ENCODE results near the gene SEC63. TPM values are rescaled to one million over a fixed set of nuclear protein-coding genes. Genes with fewer than 3 reads are reported as not detected.
"Not testable (repeated sequence)": the region's sequence is repeated elsewhere in the genome, so short reads cannot be mapped to it uniquely, and the experiment has no call there.

SEC63 gene
- total and polyA plus RNA-seq, 5 donors from 2014 or later: 17.9 to 78.7 (median 22.1) TPM

DNA sequence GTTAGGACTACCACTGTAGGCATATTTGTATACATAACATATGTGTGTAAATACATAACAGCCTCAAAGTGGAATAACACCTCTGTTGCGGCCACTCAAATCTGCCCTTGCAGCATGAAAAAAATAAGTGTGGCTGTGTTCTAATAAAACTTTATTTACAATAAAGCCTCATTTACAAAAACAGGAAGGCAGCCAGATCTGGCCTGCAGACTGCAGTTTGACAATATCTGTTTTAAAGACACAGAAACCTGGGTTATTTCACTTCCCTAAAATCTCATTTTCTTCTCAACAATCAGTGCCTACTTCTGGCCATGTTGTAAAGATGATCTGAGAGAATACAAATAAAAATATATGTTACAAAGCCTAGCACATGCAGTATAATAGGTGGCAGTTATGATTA, 80.0 kb downstream of the SEC63 start:
- Histone ChIP-seq H3K36me3 (ENCODE audit: control insufficient read depth, insufficient read depth, low read length) (peaks cover 62% of the 10 kb centered on the region), H3K4me1 (ENCODE audit: control insufficient read depth, insufficient read depth, low read length, poor library complexity, severe bottlenecking) (no peaks in the 10 kb centered on the region), H3K27ac (ENCODE audit: insufficient read depth, low read length, poor library complexity, severe bottlenecking) (no peak overlapping the region), H3K27me3 (ENCODE audit: control insufficient read depth, insufficient read depth, low read length) (no peaks in the 10 kb centered on the region), H3K4me3 (ENCODE audit: low read depth, low read length) (no peak overlapping the region), H3K9me3 (ENCODE audit: control insufficient read depth in 2 of 2, low read length in 2 of 2) (no peaks in the 10 kb centered on the region)
- Mint-ChIP-seq H3K4me3 (no peak overlapping the region), H3K4me1 (peaks cover 0 to 6% (median 2%) of the 10 kb centered on the region in 4 donors), H3K36me3 (peaks cover 43% of the 10 kb centered on the region), H3K27me3 (no peaks in the 10 kb centered on the region), H3K27ac (no peak overlapping the region), H3K9me3 (no peaks in the 10 kb centered on the region)
- DNase-seq (no peak), ATAC-seq (ENCODE audit: low read depth in 2 of 2) (no peak)

DNA sequence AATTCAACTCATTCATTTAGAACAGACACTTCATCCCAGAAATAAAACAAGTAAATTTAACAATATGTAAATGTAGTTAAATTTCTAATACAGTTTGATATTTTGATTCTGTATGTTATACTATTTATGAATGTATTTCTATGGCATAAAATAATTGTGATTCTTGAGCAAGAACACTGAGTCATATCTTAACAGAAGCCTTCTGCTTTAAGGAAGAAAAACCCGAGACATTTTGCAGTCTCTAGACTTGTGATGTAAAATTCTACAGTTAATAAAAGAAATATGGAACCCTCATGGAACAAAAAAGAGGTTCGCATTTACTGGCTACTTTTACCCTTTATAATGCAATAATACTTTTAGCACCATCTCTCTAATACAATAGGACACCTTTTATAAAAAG, 86.0 kb downstream of the SEC63 start:
- Mint-ChIP-seq H3K27ac (no peak overlapping the region), H3K27me3 (no peaks in the 10 kb centered on the region)
- H3K36me3 ChIP-seq (ENCODE audit: control insufficient read depth, insufficient read depth, low read length): peaks cover 42% of the 10 kb centered on the region

DNA sequence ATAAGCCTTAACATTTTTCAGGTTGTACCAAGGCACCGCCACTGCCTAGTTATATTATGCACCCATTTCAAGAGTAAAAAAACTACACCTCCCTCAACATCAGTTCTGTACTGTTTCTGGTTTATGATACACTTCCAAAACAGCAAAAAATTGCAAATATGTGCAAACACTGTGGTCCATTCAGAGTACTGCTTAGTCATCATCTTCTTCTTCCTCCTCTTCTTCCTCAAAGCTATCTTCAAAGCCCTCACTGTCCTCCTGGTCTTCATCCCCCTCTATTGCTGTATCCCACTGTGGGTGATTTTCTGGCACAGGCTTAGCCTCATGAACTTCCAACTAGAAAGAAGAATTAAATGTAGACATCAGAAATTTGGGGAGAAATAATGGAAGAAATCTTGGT, 86.5 kb downstream of the SEC63 start:
- H3K27ac ChIP-seq (ENCODE audit: insufficient read depth, low read length, poor library complexity, severe bottlenecking); DNase-seq; H3K4me3 Mint-ChIP-seq; H3K4me3 ChIP-seq (ENCODE audit: low read depth, low read length); H3K27me3 ChIP-seq (ENCODE audit: control insufficient read depth, insufficient read depth, low read length); H3K27ac Mint-ChIP-seq; H3K4me1 ChIP-seq (ENCODE audit: control insufficient read depth, insufficient read depth, low read length, poor library complexity, severe bottlenecking); H3K4me1 Mint-ChIP-seq; ATAC-seq (ENCODE audit: low read depth in 2 of 2); H3K27me3 Mint-ChIP-seq; H3K9me3 Mint-ChIP-seq; H3K9me3 ChIP-seq (ENCODE audit: control insufficient read depth in 2 of 2, low read length in 2 of 2): not testable (repeated sequence)
- H3K36me3 ChIP-seq (ENCODE audit: control insufficient read depth, insufficient read depth, low read length): peaks cover 40% of the 10 kb centered on the region
- H3K36me3 Mint-ChIP-seq: peaks cover 27% of the 10 kb centered on the region

More for the DNA sequence above, 86.0 kb downstream of the SEC63 start:
- H3K36me3 Mint-ChIP-seq: peaks cover 27% of the 10 kb centered on the region
- no peaks in the 10 kb centered on the region for H3K9me3 ChIP-seq (ENCODE audit: control insufficient read depth in 2 of 2, low read length in 2 of 2)
- H3K4me3 ChIP-seq (ENCODE audit: low read depth, low read length): no peak overlapping the region
- H3K27ac ChIP-seq (ENCODE audit: insufficient read depth, low read length, poor library complexity, severe bottlenecking): no peak overlapping the region
- ATAC-seq (ENCODE audit: low read depth in 2 of 2): no peak
- H3K9me3 Mint-ChIP-seq: no peaks in the 10 kb centered on the region
- H3K4me1 ChIP-seq (ENCODE audit: control insufficient read depth, insufficient read depth, low read length, poor library complexity, severe bottlenecking): no peaks in the 10 kb centered on the region
- no peaks in the 10 kb centered on the region for H3K27me3 ChIP-seq (ENCODE audit: control insufficient read depth, insufficient read depth, low read length)
- no peak overlapping the region for H3K4me3 Mint-ChIP-seq
- no peak for DNase-seq
- peaks cover 0 to 6% (median 4%) of the 10 kb centered on the region in 4 donors for H3K4me1 Mint-ChIP-seq

DNA sequence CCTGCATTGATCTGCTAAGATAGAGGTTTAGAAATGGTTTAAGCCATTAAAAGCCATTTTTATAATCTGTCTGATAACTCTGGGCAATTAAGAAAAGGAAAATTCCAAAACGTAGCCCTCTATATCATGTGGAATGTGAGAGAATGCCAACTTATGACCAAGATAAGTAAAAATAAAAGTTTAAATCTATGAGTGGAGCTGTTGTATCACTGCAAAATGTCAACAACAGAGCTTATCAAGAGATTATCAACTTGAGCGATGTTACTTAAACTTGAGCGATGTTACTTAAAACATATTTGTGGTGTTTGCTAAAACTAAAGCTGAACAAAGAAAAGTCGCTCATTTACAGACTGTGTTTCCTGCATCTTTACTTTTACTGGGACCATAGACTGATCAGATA, 87.0 kb downstream of the SEC63 start:
- DNase-seq (no peak), ATAC-seq (ENCODE audit: low read depth in 2 of 2) (no peak)
- no peaks in the 10 kb centered on the region for H3K27me3 Mint-ChIP-seq
- peaks cover 25% of the 10 kb centered on the region for H3K36me3 Mint-ChIP-seq
- no peak overlapping the region for H3K27ac Mint-ChIP-seq
- Histone ChIP-seq H3K4me1 (ENCODE audit: control insufficient read depth, insufficient read depth, low read length, poor library complexity, severe bottlenecking) (no peaks in the 10 kb centered on the region), H3K36me3 (ENCODE audit: control insufficient read depth, insufficient read depth, low read length) (peaks cover 40% of the 10 kb centered on the region), H3K4me3 (ENCODE audit: low read depth, low read length) (no peak overlapping the region), H3K27me3 (ENCODE audit: control insufficient read depth, insufficient read depth, low read length) (no peaks in the 10 kb centered on the region), H3K9me3 (ENCODE audit: control insufficient read depth in 2 of 2, low read length in 2 of 2) (no peaks in the 10 kb centered on the region), H3K27ac (ENCODE audit: insufficient read depth, low read length, poor library complexity, severe bottlenecking) (no peak overlapping the region)
- H3K4me3 Mint-ChIP-seq: no peak overlapping the region
- no peaks in the 10 kb centered on the region for H3K9me3 Mint-ChIP-seq
- peaks cover 0 to 6% (median 5%) of the 10 kb centered on the region in 4 donors for H3K4me1 Mint-ChIP-seq

DNA sequence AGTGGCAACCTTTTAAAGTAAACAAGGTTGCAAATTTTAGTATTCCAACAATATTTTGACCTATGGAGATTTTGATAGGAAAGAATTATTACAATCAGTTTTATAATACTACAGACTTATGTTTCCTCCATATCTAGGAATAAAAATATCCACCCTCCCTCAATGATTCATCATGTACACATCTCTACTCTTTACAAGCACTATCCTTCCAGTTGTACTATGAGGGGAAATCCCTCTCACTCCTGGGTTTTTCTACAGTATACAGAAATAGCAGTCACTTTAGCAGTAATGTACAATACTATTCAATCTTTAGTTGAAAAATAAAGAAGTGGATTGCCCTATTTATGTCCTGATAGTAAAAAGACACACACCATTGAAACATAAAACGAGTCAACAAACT, 87.6 kb downstream of the SEC63 start:
- peaks cover 19% of the 10 kb centered on the region for H3K36me3 Mint-ChIP-seq
- H3K27ac Mint-ChIP-seq: peak overlapping the region in 1 of 3 donors; percentile 29
- no peak overlapping the region for H3K4me3 Mint-ChIP-seq
- Histone ChIP-seq H3K36me3 (ENCODE audit: control insufficient read depth, insufficient read depth, low read length) (peaks cover 34% of the 10 kb centered on the region), H3K4me1 (ENCODE audit: control insufficient read depth, insufficient read depth, low read length, poor library complexity, severe bottlenecking) (no peaks in the 10 kb centered on the region), H3K27me3 (ENCODE audit: control insufficient read depth, insufficient read depth, low read length) (no peaks in the 10 kb centered on the region), H3K4me3 (ENCODE audit: low read depth, low read length) (no peak overlapping the region), H3K27ac (ENCODE audit: insufficient read depth, low read length, poor library complexity, severe bottlenecking) (no peak overlapping the region), H3K9me3 (ENCODE audit: control insufficient read depth in 2 of 2, low read length in 2 of 2) (no peaks in the 10 kb centered on the region)
- H3K27me3 Mint-ChIP-seq: no peaks in the 10 kb centered on the region
- DNase-seq: no peak
- no peaks in the 10 kb centered on the region for H3K9me3 Mint-ChIP-seq
- H3K4me1 Mint-ChIP-seq: peaks cover 0 to 6% (median 5%) of the 10 kb centered on the region in 4 donors
- no peak for ATAC-seq (ENCODE audit: low read depth in 2 of 2)

DNA sequence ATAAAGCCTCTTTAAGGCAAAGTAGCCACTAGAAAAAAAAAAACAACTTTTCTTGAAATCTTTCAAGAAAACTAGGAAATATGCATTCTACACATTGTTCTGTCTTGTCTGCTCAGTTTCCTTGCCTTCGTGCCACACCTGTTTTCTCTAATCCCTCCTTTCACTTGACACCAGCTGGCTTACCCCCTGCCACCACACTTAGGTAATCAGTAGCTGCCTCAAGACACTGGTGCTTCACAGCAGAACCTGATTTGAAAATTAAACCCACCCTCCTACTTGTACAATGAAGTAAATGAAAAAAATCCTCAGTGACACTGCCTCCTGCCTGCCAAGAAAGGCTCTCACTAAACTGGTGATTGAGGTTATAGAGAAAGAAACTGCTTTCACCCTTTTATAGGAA, 88.1 kb downstream of the SEC63 start:
- Histone ChIP-seq H3K4me1 (ENCODE audit: control insufficient read depth, insufficient read depth, low read length, poor library complexity, severe bottlenecking) (no peaks in the 10 kb centered on the region), H3K9me3 (ENCODE audit: control insufficient read depth in 2 of 2, low read length in 2 of 2) (no peaks in the 10 kb centered on the region), H3K36me3 (ENCODE audit: control insufficient read depth, insufficient read depth, low read length) (peaks cover 29% of the 10 kb centered on the region), H3K27ac (ENCODE audit: insufficient read depth, low read length, poor library complexity, severe bottlenecking) (no peak overlapping the region), H3K27me3 (ENCODE audit: control insufficient read depth, insufficient read depth, low read length) (no peaks in the 10 kb centered on the region), H3K4me3 (ENCODE audit: low read depth, low read length) (no peak overlapping the region)
- Mint-ChIP-seq H3K4me3 (no peak overlapping the region), H3K36me3 (peaks cover 14% of the 10 kb centered on the region), H3K27ac (peak overlapping the region in 1 of 3 donors; percentile 72), H3K4me1 (peaks cover 0 to 6% (median 5%) of the 10 kb centered on the region in 4 donors), H3K9me3 (no peaks in the 10 kb centered on the region), H3K27me3 (no peaks in the 10 kb centered on the region)
- DNase-seq (no peak), ATAC-seq (ENCODE audit: low read depth in 2 of 2) (no peak)

DNA sequence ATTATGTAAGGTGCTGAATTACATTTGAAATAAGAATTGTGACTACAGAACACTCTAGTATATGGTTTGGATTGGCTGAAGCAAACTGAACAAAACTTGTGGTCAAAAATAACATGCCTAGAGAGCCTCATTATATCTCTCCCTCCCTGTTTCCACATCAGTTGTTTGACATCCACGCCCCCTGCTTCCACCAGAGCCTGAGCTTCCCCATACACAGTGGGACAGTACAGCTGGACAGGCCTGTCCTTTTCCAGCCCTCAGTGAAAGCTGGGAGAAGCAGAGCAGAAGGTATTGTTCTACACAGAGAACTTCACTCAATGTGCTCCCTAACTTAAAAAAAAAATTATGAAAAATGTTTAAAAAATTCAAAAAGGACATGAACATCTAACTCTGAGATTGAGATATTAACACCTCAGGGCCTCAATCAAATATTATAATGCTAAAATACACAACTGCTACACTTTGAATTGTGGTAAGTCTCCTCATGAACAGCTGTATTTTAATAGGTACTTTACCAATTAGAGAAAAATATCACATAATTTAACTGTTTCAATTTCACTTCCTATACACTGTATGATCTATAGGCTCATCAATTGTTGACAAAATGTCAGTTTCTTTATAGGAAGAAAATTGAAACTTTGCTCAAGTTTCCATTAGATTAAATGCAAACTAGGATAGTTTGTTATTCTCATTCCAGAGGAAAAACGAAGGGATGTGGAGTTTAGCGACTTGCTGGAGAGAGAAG, 89.0 kb downstream of the SEC63 start:
- H3K9me3 ChIP-seq (ENCODE audit: control insufficient read depth in 2 of 2, low read length in 2 of 2): no peaks in the 10 kb centered on the region
- DNase-seq: no peak
- no peak overlapping the region for H3K4me3 ChIP-seq (ENCODE audit: low read depth, low read length)
- Mint-ChIP-seq H3K27ac (no peak overlapping the region), H3K9me3 (no peaks in the 10 kb centered on the region), H3K27me3 (peaks cover 2% of the 10 kb centered on the region), H3K4me3 (no peak overlapping the region), H3K36me3 (peaks cover 11% of the 10 kb centered on the region), H3K4me1 (peaks cover 0 to 6% (median 5%) of the 10 kb centered on the region in 4 donors)
- no peaks in the 10 kb centered on the region for H3K27me3 ChIP-seq (ENCODE audit: control insufficient read depth, insufficient read depth, low read length)
- no peak overlapping the region for H3K27ac ChIP-seq (ENCODE audit: insufficient read depth, low read length, poor library complexity, severe bottlenecking)
- H3K36me3 ChIP-seq (ENCODE audit: control insufficient read depth, insufficient read depth, low read length): peaks cover 24% of the 10 kb centered on the region
- no peak for ATAC-seq (ENCODE audit: low read depth in 2 of 2)
- no peaks in the 10 kb centered on the region for H3K4me1 ChIP-seq (ENCODE audit: control insufficient read depth, insufficient read depth, low read length, poor library complexity, severe bottlenecking)

DNA sequence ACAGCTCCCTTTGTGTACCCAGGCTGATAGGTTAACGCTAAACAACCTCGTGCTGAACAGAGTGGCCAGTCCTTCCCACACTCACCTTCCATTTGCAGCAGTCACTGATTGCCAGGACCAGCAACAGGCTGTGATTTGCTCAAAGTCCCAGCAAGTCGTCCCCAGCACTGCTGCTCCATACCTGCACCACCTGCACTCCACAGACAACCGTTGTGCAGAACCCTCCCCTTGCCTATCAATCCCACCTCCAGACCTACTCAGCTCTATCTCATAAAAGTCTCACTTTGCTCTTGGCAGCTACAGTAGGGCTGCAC, 90.7 kb downstream of the SEC63 start:
- H3K4me3 ChIP-seq (ENCODE audit: low read depth, low read length): no peak overlapping the region
- no peaks in the 10 kb centered on the region for H3K4me1 ChIP-seq (ENCODE audit: control insufficient read depth, insufficient read depth, low read length, poor library complexity, severe bottlenecking)
- DNase-seq: no peak
- ATAC-seq (ENCODE audit: low read depth in 2 of 2): no peak
- H3K9me3 ChIP-seq (ENCODE audit: control insufficient read depth in 2 of 2, low read length in 2 of 2): no peaks in the 10 kb centered on the region
- peaks cover 14% of the 10 kb centered on the region for H3K36me3 ChIP-seq (ENCODE audit: control insufficient read depth, insufficient read depth, low read length)
- peaks cover 0 to 5% (median 1%) of the 10 kb centered on the region in 4 donors for H3K4me1 Mint-ChIP-seq
- peak overlapping the region in 1 of 3 donors; percentile 56 for H3K27ac Mint-ChIP-seq
- H3K4me3 Mint-ChIP-seq: peak overlapping the region in 1 of 4 donors; percentile 52
- H3K27ac ChIP-seq (ENCODE audit: insufficient read depth, low read length, poor library complexity, severe bottlenecking): no peak overlapping the region
- peaks cover 11% of the 10 kb centered on the region for H3K27me3 Mint-ChIP-seq
- no peaks in the 10 kb centered on the region for H3K27me3 ChIP-seq (ENCODE audit: control insufficient read depth, insufficient read depth, low read length)
- peaks cover 11% of the 10 kb centered on the region for H3K36me3 Mint-ChIP-seq
- peaks cover 0 to 3% (median 0%) of the 10 kb centered on the region in 7 donors for H3K9me3 Mint-ChIP-seq
